T-helper 1 cell treated with Interleukin-12 subunit alpha and Interleukin-12 subunit beta and Interleukin-4 antibody, amounts not matched to agents 30 μg/mL and 1 μg/mL, for 36 hours (primary cell): ENCODE results near the gene ATXN1.

Experiments
- H3K27ac Mint-ChIP-seq: one replicate; pipeline ENCODE4 v1.8.0; 2021; ENCODE audit warnings: mild to moderate bottlenecking, mixed read lengths
- H3K27me3 Mint-ChIP-seq: one replicate; pipeline ENCODE4 v1.8.0; 2021; ENCODE audit warnings: low read depth, mixed read lengths
- H3K36me3 Mint-ChIP-seq: one replicate; pipeline ENCODE4 v1.8.0; 2021; ENCODE audit warnings: low read depth, mixed read lengths
- H3K4me1 Mint-ChIP-seq: one replicate; pipeline ENCODE4 v1.8.0; 2021; ENCODE audit warnings: low read depth, mixed read lengths
- H3K4me3 Mint-ChIP-seq: one replicate; pipeline ENCODE4 v1.8.0; 2021; ENCODE audit warnings: mild to moderate bottlenecking, moderate library complexity, mixed read lengths
- H3K9me3 Mint-ChIP-seq: one replicate; pipeline ENCODE4 v1.8.0; 2021; ENCODE audit warnings: mixed read lengths

ATXN1 gene

GRCh38 chr6:16669227-16669626 is 92.0 kb downstream of the ATXN1 start:
- peak overlapping the region; percentile 95 for H3K27ac Mint-ChIP-seq
- H3K9me3 Mint-ChIP-seq, result no peaks in the 10 kb centered on the region
- peak overlapping the region; percentile 73 for H3K4me3 Mint-ChIP-seq
- H3K4me1 Mint-ChIP-seq, result peaks cover 52% of the 10 kb centered on the region
- peaks cover 43% of the 10 kb centered on the region for H3K36me3 Mint-ChIP-seq
- no peaks in the 10 kb centered on the region for H3K27me3 Mint-ChIP-seq

GRCh38 chr6:16667509-16667908 is 93.8 kb downstream of the ATXN1 start:
- Mint-ChIP-seq H3K4me1 (peaks cover 50% of the 10 kb centered on the region), H3K36me3 (peaks cover 46% of the 10 kb centered on the region), H3K27me3 (no peaks in the 10 kb centered on the region), H3K9me3 (no peaks in the 10 kb centered on the region), H3K27ac (peak overlapping the region; percentile 56), H3K4me3 (no peak overlapping the region)

- Mint-ChIP-seq H3K27ac (no peak overlapping the region), H3K27me3 (no peaks in the 10 kb centered on the region), H3K4me1 (peaks cover 39% of the 10 kb centered on the region), H3K36me3 (peaks cover 49% of the 10 kb centered on the region), H3K4me3 (no peak overlapping the region), H3K9me3 (peaks cover 7% of the 10 kb centered on the region)
Observed at GRCh38 chr6:16665992-16666391, 95.3 kb downstream of the ATXN1 start.

GRCh38 chr6:16665182-16665581 is 96.1 kb downstream of the ATXN1 start:
- Mint-ChIP-seq H3K27ac (no peak overlapping the region), H3K4me1 (peaks cover 34% of the 10 kb centered on the region), H3K36me3 (peaks cover 44% of the 10 kb centered on the region), H3K4me3 (no peak overlapping the region), H3K9me3 (peaks cover 7% of the 10 kb centered on the region), H3K27me3 (no peaks in the 10 kb centered on the region)

GRCh38 chr6:16663901-16664300 is 97.4 kb downstream of the ATXN1 start:
- H3K27ac Mint-ChIP-seq, result no peak overlapping the region
- H3K27me3 Mint-ChIP-seq, result no peaks in the 10 kb centered on the region
- no peak overlapping the region for H3K4me3 Mint-ChIP-seq
- H3K4me1 Mint-ChIP-seq, result peaks cover 36% of the 10 kb centered on the region
- H3K9me3 Mint-ChIP-seq, result peaks cover 7% of the 10 kb centered on the region
- peaks cover 43% of the 10 kb centered on the region for H3K36me3 Mint-ChIP-seq

- Mint-ChIP-seq H3K36me3 (peaks cover 32% of the 10 kb centered on the region), H3K9me3 (peaks cover 7% of the 10 kb centered on the region), H3K27me3 (no peaks in the 10 kb centered on the region), H3K27ac (peak overlapping the region; percentile 85), H3K4me1 (peaks cover 42% of the 10 kb centered on the region), H3K4me3 (peak overlapping the region; percentile 51)
Observed at GRCh38 chr6:16660157-16660497, 101.1 kb downstream of the ATXN1 start.

GRCh38 chr6:16659466-16660156 is 101.6 kb downstream of the ATXN1 start:
- H3K4me3 Mint-ChIP-seq, result peak overlapping the region; percentile 51
- H3K4me1 Mint-ChIP-seq, result peaks cover 47% of the 10 kb centered on the region
- H3K27ac Mint-ChIP-seq, result peak overlapping the region; percentile 85
- no peaks in the 10 kb centered on the region for H3K27me3 Mint-ChIP-seq
- peaks cover 34% of the 10 kb centered on the region for H3K36me3 Mint-ChIP-seq
- peaks cover 7% of the 10 kb centered on the region for H3K9me3 Mint-ChIP-seq

GRCh38 chr6:16658348-16659034 is 102.8 kb downstream of the ATXN1 start:
- H3K4me3 Mint-ChIP-seq, result peak overlapping the region; percentile 65
- H3K9me3 Mint-ChIP-seq, result peaks cover 7% of the 10 kb centered on the region
- peaks cover 58% of the 10 kb centered on the region for H3K4me1 Mint-ChIP-seq
- peak overlapping the region; percentile 89 for H3K27ac Mint-ChIP-seq
- peaks cover 30% of the 10 kb centered on the region for H3K36me3 Mint-ChIP-seq
- no peaks in the 10 kb centered on the region for H3K27me3 Mint-ChIP-seq

GRCh38 chr6:16657768-16658167 is 103.5 kb downstream of the ATXN1 start:
- Mint-ChIP-seq H3K36me3 (peaks cover 34% of the 10 kb centered on the region), H3K4me1 (peaks cover 65% of the 10 kb centered on the region), H3K9me3 (peaks cover 7% of the 10 kb centered on the region)

GRCh38 chr6:16656451-16656850 is 104.8 kb downstream of the ATXN1 start:
- no peaks in the 10 kb centered on the region for H3K27me3 Mint-ChIP-seq
- peaks cover 76% of the 10 kb centered on the region for H3K4me1 Mint-ChIP-seq
- H3K36me3 Mint-ChIP-seq, result peaks cover 27% of the 10 kb centered on the region
- peaks cover 2% of the 10 kb centered on the region for H3K9me3 Mint-ChIP-seq
- H3K27ac Mint-ChIP-seq, result no peak overlapping the region
- H3K4me3 Mint-ChIP-seq, result no peak overlapping the region

More at GRCh38 chr6:16657768-16658167, 103.5 kb downstream of the ATXN1 start:
- peak overlapping the region; percentile 65 for H3K4me3 Mint-ChIP-seq
- no peaks in the 10 kb centered on the region for H3K27me3 Mint-ChIP-seq
- H3K27ac Mint-ChIP-seq, result peak overlapping the region; percentile 89

- H3K36me3 Mint-ChIP-seq, result peaks cover 34% of the 10 kb centered on the region
- H3K4me1 Mint-ChIP-seq, result peaks cover 82% of the 10 kb centered on the region
- H3K9me3 Mint-ChIP-seq, result no peaks in the 10 kb centered on the region
Observed at GRCh38 chr6:16654701-16655100, 106.6 kb downstream of the ATXN1 start.

GRCh38 chr6:16653226-16653625 is 108.0 kb downstream of the ATXN1 start:
- Mint-ChIP-seq H3K4me1 (peaks cover 69% of the 10 kb centered on the region), H3K4me3 (no peak overlapping the region), H3K36me3 (peaks cover 34% of the 10 kb centered on the region), H3K9me3 (no peaks in the 10 kb centered on the region), H3K27ac (peak overlapping the region; percentile 71), H3K27me3 (no peaks in the 10 kb centered on the region)

More at GRCh38 chr6:16654701-16655100, 106.6 kb downstream of the ATXN1 start:
- Mint-ChIP-seq H3K4me3 (peak overlapping the region; percentile 10), H3K27me3 (no peaks in the 10 kb centered on the region), H3K27ac (peak overlapping the region; percentile 92)

GRCh38 chr6:16651871-16652270 is 109.4 kb downstream of the ATXN1 start:
- H3K4me3 Mint-ChIP-seq, result peak overlapping the region; percentile 26
- H3K36me3 Mint-ChIP-seq, result peaks cover 31% of the 10 kb centered on the region
- H3K4me1 Mint-ChIP-seq, result peaks cover 59% of the 10 kb centered on the region
- H3K9me3 Mint-ChIP-seq, result no peaks in the 10 kb centered on the region
- peak overlapping the region; percentile 71 for H3K27ac Mint-ChIP-seq
- no peaks in the 10 kb centered on the region for H3K27me3 Mint-ChIP-seq

- peaks cover 39% of the 10 kb centered on the region for H3K36me3 Mint-ChIP-seq
- no peak overlapping the region for H3K27ac Mint-ChIP-seq
- no peaks in the 10 kb centered on the region for H3K27me3 Mint-ChIP-seq
- no peak overlapping the region for H3K4me3 Mint-ChIP-seq
- no peaks in the 10 kb centered on the region for H3K9me3 Mint-ChIP-seq
- peaks cover 52% of the 10 kb centered on the region for H3K4me1 Mint-ChIP-seq
Observed at GRCh38 chr6:16649890-16650289, 111.4 kb downstream of the ATXN1 start.

- Mint-ChIP-seq H3K4me1 (peaks cover 46% of the 10 kb centered on the region), H3K9me3 (no peaks in the 10 kb centered on the region), H3K27ac (no peak overlapping the region), H3K4me3 (no peak overlapping the region), H3K36me3 (peaks cover 39% of the 10 kb centered on the region), H3K27me3 (no peaks in the 10 kb centered on the region)
Observed at GRCh38 chr6:16649241-16649640, 112.0 kb downstream of the ATXN1 start.
